Calu3 (cell line): ENCODE results near the gene RTN4RL1. TPM values are rescaled to one million over a fixed set of nuclear protein-coding genes. Genes with fewer than 3 reads are reported as not detected.

ENCODE experiments used
- BruUV-seq: library from RNA; stranded (reverse); fragments of 400-500 nt; replicated peaks from 2 replicates; lab custom pipeline; 2021; lab: Mats Ljungman, UMichigan
- CTCF ChIA-PET: fragments of 300-600 bp; sonication (Branson Sonifier 250); formaldehyde crosslinking; loops from one replicate; lab custom pipeline; 2022; ENCODE audit warnings: antibody characterized with exemption; lab: Charles Lee
- DNase-seq: peaks from one replicate; pipeline ENCODE4 v3.0.0; 2022
- H3K27ac Mint-ChIP-seq: one replicate; pipeline ENCODE4 v1.8.0; 2022; ENCODE audit warnings: mixed read lengths; ENCODE audit not compliant: unreplicated experiment
- H3K27me3 Mint-ChIP-seq: one replicate; pipeline ENCODE4 v1.8.0; 2022; ENCODE audit warnings: mixed read lengths; ENCODE audit not compliant: unreplicated experiment
- H3K36me3 Mint-ChIP-seq: one replicate; pipeline ENCODE4 v1.8.0; 2022; ENCODE audit warnings: mild to moderate bottlenecking, moderate library complexity, mixed read lengths; ENCODE audit not compliant: insufficient read depth, unreplicated experiment
- H3K4me1 Mint-ChIP-seq: one replicate; pipeline ENCODE4 v1.8.0; 2022; ENCODE audit warnings: mild to moderate bottlenecking, low read depth, mixed read lengths; ENCODE audit not compliant: unreplicated experiment
- H3K4me3 Mint-ChIP-seq: one replicate; pipeline ENCODE4 v1.8.0; 2022; ENCODE audit warnings: mild to moderate bottlenecking, low read depth, moderate library complexity, mixed read lengths; ENCODE audit not compliant: unreplicated experiment
- H3K9me3 Mint-ChIP-seq: one replicate; pipeline ENCODE4 v1.8.0; 2022; ENCODE audit warnings: low read depth, mixed read lengths; ENCODE audit not compliant: unreplicated experiment
- intact Hi-C: fragments of 100-400 bp; cut with micrococcal nuclease; formaldehyde crosslinking; loops from one replicate; pipeline ENCODE4 v1.10.0; 2022; ENCODE audit not compliant: unreplicated experiment
- total RNA-seq: library from RNA; stranded (reverse); gene quantifications from 2 replicates; pipeline ENCODE4 v1.2.3, GENCODE V29; 2022
- TF ChIP-seq, protein P1 (sequence below): fragments of 200-600 bp; IDR thresholded peaks from one replicate; pipeline ENCODE4 v1.8.0; 2022; ENCODE audit warnings: antibody characterized with exemption; ENCODE audit not compliant: unreplicated experiment

The RTN4RL1 gene
- total RNA-seq, 1 experiment from 2014 or later = not detected

DNA sequence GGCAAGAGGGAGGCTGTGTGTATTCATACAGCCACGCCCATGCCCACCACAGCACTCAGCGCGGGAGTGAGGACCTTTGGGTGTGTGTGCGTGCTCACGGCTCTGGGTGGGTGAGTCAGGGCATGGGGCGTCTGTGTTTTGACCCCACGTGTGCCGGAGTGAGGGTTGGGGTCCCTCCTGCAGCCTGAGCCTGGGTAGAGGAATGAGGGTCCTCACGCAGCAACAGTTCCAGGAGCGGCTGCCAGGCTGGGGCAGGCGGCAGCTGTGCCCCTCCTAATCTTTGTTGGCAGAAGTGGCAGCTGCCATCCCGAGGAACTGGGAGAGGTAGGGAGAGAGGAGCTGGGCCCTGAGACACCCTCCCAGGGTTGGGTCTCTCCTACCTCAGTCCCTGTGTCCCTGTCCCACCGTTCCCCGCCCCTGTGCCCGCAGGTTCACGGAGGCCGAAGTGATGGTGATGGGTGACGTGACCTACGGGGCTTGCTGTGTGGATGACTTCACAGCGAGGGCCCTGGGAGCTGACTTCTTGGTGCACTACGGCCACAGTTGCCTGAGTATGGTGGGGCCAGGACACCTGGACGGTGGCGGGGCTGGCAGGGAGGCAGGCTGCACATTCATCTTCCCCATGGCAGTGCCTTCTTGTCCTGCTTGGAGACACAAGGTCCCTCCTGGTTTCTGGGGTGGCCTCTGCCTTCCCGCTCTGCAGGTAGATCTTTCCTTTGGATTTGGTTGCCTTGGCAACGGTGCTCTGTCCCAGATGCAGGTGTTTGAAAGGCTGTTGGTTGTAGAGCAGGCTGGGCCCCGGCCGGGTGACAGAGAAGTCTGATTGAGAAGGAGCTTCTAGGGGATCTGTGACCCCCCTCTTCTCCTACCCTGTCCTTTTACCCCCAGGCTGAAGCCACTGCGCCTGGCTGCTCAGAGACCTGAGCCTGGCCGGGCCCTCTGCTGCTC lies 10.7 kb upstream of the RTN4RL1 start:
- no peak for DNase-seq
- no peak overlapping the region for H3K27ac Mint-ChIP-seq
- TF ChIP-seq, protein P1, sequence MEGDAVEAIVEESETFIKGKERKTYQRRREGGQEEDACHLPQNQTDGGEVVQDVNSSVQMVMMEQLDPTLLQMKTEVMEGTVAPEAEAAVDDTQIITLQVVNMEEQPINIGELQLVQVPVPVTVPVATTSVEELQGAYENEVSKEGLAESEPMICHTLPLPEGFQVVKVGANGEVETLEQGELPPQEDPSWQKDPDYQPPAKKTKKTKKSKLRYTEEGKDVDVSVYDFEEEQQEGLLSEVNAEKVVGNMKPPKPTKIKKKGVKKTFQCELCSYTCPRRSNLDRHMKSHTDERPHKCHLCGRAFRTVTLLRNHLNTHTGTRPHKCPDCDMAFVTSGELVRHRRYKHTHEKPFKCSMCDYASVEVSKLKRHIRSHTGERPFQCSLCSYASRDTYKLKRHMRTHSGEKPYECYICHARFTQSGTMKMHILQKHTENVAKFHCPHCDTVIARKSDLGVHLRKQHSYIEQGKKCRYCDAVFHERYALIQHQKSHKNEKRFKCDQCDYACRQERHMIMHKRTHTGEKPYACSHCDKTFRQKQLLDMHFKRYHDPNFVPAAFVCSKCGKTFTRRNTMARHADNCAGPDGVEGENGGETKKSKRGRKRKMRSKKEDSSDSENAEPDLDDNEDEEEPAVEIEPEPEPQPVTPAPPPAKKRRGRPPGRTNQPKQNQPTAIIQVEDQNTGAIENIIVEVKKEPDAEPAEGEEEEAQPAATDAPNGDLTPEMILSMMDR = no peak
- no peaks in the 10 kb centered on the region for H3K27me3 Mint-ChIP-seq
- no peak overlapping the region for H3K4me3 Mint-ChIP-seq
- H3K4me1 Mint-ChIP-seq = no peaks in the 10 kb centered on the region
- H3K36me3 Mint-ChIP-seq = peaks cover under 1% of the 10 kb centered on the region
- no TSS peak for BruUV-seq
- intact Hi-C loops = no loop called here
- no peaks in the 10 kb centered on the region for H3K9me3 Mint-ChIP-seq
- CTCF ChIA-PET = interaction anchor here (0.9 kb wide), 1 partner anchor 177 kb away, joined by 3 read pairs; no protein-coding TSS in a partner anchor

- Mint-ChIP-seq H3K4me1 (no peaks in the 10 kb centered on the region), H3K4me3 (no peak overlapping the region), H3K9me3 (no peaks in the 10 kb centered on the region), H3K27ac (no peak overlapping the region), H3K36me3 (peaks cover 9% of the 10 kb centered on the region), H3K27me3 (no peaks in the 10 kb centered on the region)
- CTCF ChIA-PET = interaction anchor here (0.9 kb wide), 1 partner anchor 176 kb away, joined by 3 read pairs; no protein-coding TSS in a partner anchor
- intact Hi-C loops = no loop called here
- TF ChIP-seq, protein P1 = no peak
- no TSS peak for BruUV-seq
- DNase-seq = no peak
These were observed 9.8 kb upstream of the RTN4RL1 start for GRCh38 chr17:2034806-2035540.

- no peaks in the 10 kb centered on the region for H3K9me3 Mint-ChIP-seq
- CTCF ChIA-PET = no interaction called here
- H3K27me3 Mint-ChIP-seq = no peaks in the 10 kb centered on the region
- H3K27ac Mint-ChIP-seq = no peak overlapping the region
- no TSS peak for BruUV-seq
- no peak for DNase-seq
- no peak overlapping the region for H3K4me3 Mint-ChIP-seq
- H3K4me1 Mint-ChIP-seq = no peaks in the 10 kb centered on the region
- intact Hi-C loops = no loop called here
- TF ChIP-seq, protein P1 = no peak
- H3K36me3 Mint-ChIP-seq = peaks cover 16% of the 10 kb centered on the region
These were observed 9.0 kb upstream of the RTN4RL1 start for GRCh38 chr17:2034157-2034556.

- Mint-ChIP-seq H3K4me1 (no peaks in the 10 kb centered on the region), H3K4me3 (no peak overlapping the region), H3K9me3 (no peaks in the 10 kb centered on the region), H3K27ac (no peak overlapping the region), H3K27me3 (peaks cover 4% of the 10 kb centered on the region), H3K36me3 (peaks cover 16% of the 10 kb centered on the region)
- TF ChIP-seq, protein P1 = no peak
- no TSS peak for BruUV-seq
- intact Hi-C loops = no loop called here
- no peak for DNase-seq
- CTCF ChIA-PET = no interaction called here
These were observed 8.0 kb upstream of the RTN4RL1 start for GRCh38 chr17:2033153-2033552.
